GM21447 (cell line): ENCODE data around the gene SLC4A2.

Experiments used
- ATAC-seq: cut with Tn5 transposase; IDR thresholded peaks from one replicate; pipeline ENCODE4 v1.9.1; 2021; ENCODE audit not compliant: unreplicated experiment

The SLC4A2 gene

GRCh38 chr7:151079199-151079910 is 20.0 kb downstream of the SLC4A2 start:
- ATAC-seq = no peak

GRCh38 chr7:151080067-151080521 is 20.7 kb downstream of the SLC4A2 start:
- ATAC-seq = no peak

GRCh38 chr7:151080522-151081169 is 21.3 kb downstream of the SLC4A2 start, which contains the start of gene FASTK:
TSS of gene FASTK (minus strand) at chr7:151080809. CDS start at chr7:151080766, 43 bp downstream.
- ATAC-seq = peak; percentile 74

GRCh38 chr7:151081170-151082101 is 22.0 kb downstream of the SLC4A2 start:
- no peak for ATAC-seq

- ATAC-seq = no peak
Observed at GRCh38 chr7:151082141-151083070, 23.0 kb downstream of the SLC4A2 start.

GRCh38 chr7:151083071-151083823 is 23.9 kb downstream of the SLC4A2 start, which contains the start of gene TMUB1:
TSS of gene TMUB1 (minus strand) at chr7:151083493. CDS start at chr7:151082563, 930 bp downstream.
- peak; percentile 39 for ATAC-seq

GRCh38 chr7:151083824-151084160 is 24.4 kb downstream of the SLC4A2 start:
- ATAC-seq = no peak

- no peak for ATAC-seq
Observed at GRCh38 chr7:151085329-151085690, 25.9 kb downstream of the SLC4A2 start.

GRCh38 chr7:151085691-151086620 is 26.6 kb downstream of the SLC4A2 start, which contains the start of gene AGAP3:
TSS of gene AGAP3 (plus strand) at chr7:151086475. CDS start at chr7:151086742, 267 bp downstream.
- ATAC-seq = peak; percentile 40

- ATAC-seq = no peak
Observed at GRCh38 chr7:151086802-151087244, 27.4 kb downstream of the SLC4A2 start.

GRCh38 chr7:151087245-151088018 is 28.0 kb downstream of the SLC4A2 start:
- peak; percentile 21 for ATAC-seq

GRCh38 chr7:151088019-151088855 is 28.8 kb downstream of the SLC4A2 start:
- ATAC-seq = no peak

- no peak for ATAC-seq
Observed at GRCh38 chr7:151088856-151089699, 29.7 kb downstream of the SLC4A2 start.

- ATAC-seq = no peak
Observed at GRCh38 chr7:151089893-151090730, 30.7 kb downstream of the SLC4A2 start.

- no peak for ATAC-seq
Observed at GRCh38 chr7:151091003-151091402, 31.6 kb downstream of the SLC4A2 start.
